ENCODE data around the gene RPS6KB2. TPM values are rescaled to one million over a fixed set of nuclear protein-coding genes. Genes with fewer than 3 reads are reported as not detected.

The RPS6KB2 gene
- total and polyA plus RNA-seq, 2 donors (not counting 1 experiment from before 2014, with no cell fraction given), result 81.8 to 131 TPM

- ATAC-seq (ENCODE audit: low read depth), result peak; percentile 10
- POLR2A ChIA-PET, result interaction anchor here (0.8 to 10.7 kb wide), 11 partner anchors 8 to 116 kb away, joined by 3 to 195 read pairs (median 7); partner anchors contain the start of genes AIP, PPP1CA, PTPRCAP and RPS6KB2
- peak overlapping the region; percentile 43 to 71 for H3K27ac ChIP-seq (ENCODE audit: low read length in 2 of 2)
Measured at GRCh38 chr11:67416416-67417335, 11.6 kb upstream of the RPS6KB2 start.

More at GRCh38 chr11:67416416-67417335, 11.6 kb upstream of the RPS6KB2 start:
- peak overlapping the region; percentile 98 for H3K27ac Mint-ChIP-seq
- no peaks in the 10 kb centered on the region for H3K9me3 ChIP-seq (ENCODE audit: control extremely low read depth in 1 of 3, control insufficient read depth in 2 of 3, insufficient read depth in 1 of 3, low read length in 2 of 3)
- peak overlapping the region; percentile 89 for H3K4me3 Mint-ChIP-seq
- TF ChIP-seq CTCF (IDR thresholded peaks at IDR 0.05), result no peak
- TF ChIP-seq EZH2 (IDR thresholded peaks at IDR 0.05; ENCODE audit: borderline replicate concordance, insufficient read depth, low read depth, low read length, poor library complexity, severe bottlenecking), result no peak
- intact Hi-C loops (cut with micrococcal nuclease), result no loop called here
- peak overlapping the region in 4 of 5 experiments; percentile 2 to 62 (median 32) for H3K4me3 ChIP-seq (ENCODE audit: control extremely low read depth in 1 of 5, extremely low read depth in 1 of 5, insufficient read depth in 1 of 5, low read depth in 2 of 5, low read length in 4 of 5)
- peak overlapping the region; percentile 23 for H2AFZ ChIP-seq (ENCODE audit: insufficient read depth, low read depth, low read length, poor library complexity, severe bottlenecking)
- H3K79me2 ChIP-seq (ENCODE audit: control insufficient read depth, insufficient read depth, low read length), result peaks cover 27% of the 10 kb centered on the region
- WGBS (ENCODE audit: insufficient coverage), result 55% methylated on average over 15 of the region's 21 CpGs
- no peaks in the 10 kb centered on the region for H4K20me1 ChIP-seq (ENCODE audit: control insufficient read depth, insufficient read depth, low read length, poor library complexity, severe bottlenecking)
- CTCF ChIA-PET, result interaction anchor here (1.3 to 10.4 kb wide), 6 partner anchors 10 to 60 kb away, joined by 3 to 121 read pairs (median 4); partner anchors contain the start of genes PPP1CA, RPS6KB2 and TBC1D10C
- H3K9ac ChIP-seq (ENCODE audit: low read length), result peak overlapping the region; percentile 61
- DNase-seq, result peak; percentile 77
- peaks cover 79 to 89% of the 10 kb centered on the region in 2 donors for H3K4me1 ChIP-seq (ENCODE audit: control insufficient read depth in 2 of 2, insufficient read depth in 2 of 2, low read length in 2 of 2)
- peak overlapping the region; percentile 95 for H3K4me2 ChIP-seq (replicated peaks; ENCODE audit: low read depth, low read length, poor library complexity, severe bottlenecking)
- peaks cover 75% of the 10 kb centered on the region for H3K4me1 Mint-ChIP-seq
- no peaks in the 10 kb centered on the region for H3K27me3 Mint-ChIP-seq
- no peaks in the 10 kb centered on the region for H3K27me3 ChIP-seq (replicated peaks in 1 of 4; ENCODE audit: control extremely low read depth in 1 of 4, control insufficient read depth in 3 of 4, insufficient read depth in 4 of 4, low read length in 3 of 4)
- no peaks in the 10 kb centered on the region for H3K36me3 ChIP-seq (replicated peaks in 1 of 2; ENCODE audit: control extremely low read depth in 1 of 2, control insufficient read depth in 1 of 2, extremely low read depth in 1 of 2, insufficient read depth in 2 of 2, low read length in 1 of 2)
- H3K9me3 Mint-ChIP-seq (ENCODE audit: insufficient read depth), result no peaks in the 10 kb centered on the region
